Mononuclear cell (primary cell): ENCODE results near the gene PHF3. TPM values are rescaled to one million over a fixed set of nuclear protein-coding genes. Genes with fewer than 3 reads are reported as not detected.
"Not testable (repeated sequence)": the region's sequence is repeated elsewhere in the genome, so short reads cannot be mapped to it uniquely, and the experiment has no call there.

Source experiments
- H3K27me3 ChIP-seq: 2 replicates; pipeline ENCODE4 v1.6.0; 2011; ENCODE audit warnings: low read length, control low read depth; ENCODE audit not compliant: insufficient read depth
- H3K4me1 ChIP-seq: 2 replicates; pipeline ENCODE4 v1.5.1; 2011; ENCODE audit warnings: mild to moderate bottlenecking, low read length, control low read depth; ENCODE audit not compliant: insufficient read depth
- H3K4me3 ChIP-seq: 2 replicates; pipeline ENCODE4 v1.5.1; 2011; ENCODE audit warnings: mild to moderate bottlenecking, low read length, moderate library complexity
- H3K9me3 ChIP-seq: 2 replicates; pipeline ENCODE4 v1.5.1; 2011; ENCODE audit warnings: low read depth, mild to moderate bottlenecking, control low read depth, low read length
- total RNA-seq: library from RNA; depleted of rRNA; stranded (reverse); fragments of >200 nt; gene quantifications from one replicate; pipeline ENCODE4 v1.2.3, GENCODE V29; 2012

The PHF3 gene
- total RNA-seq, 1 donor, result 189 TPM

DNA sequence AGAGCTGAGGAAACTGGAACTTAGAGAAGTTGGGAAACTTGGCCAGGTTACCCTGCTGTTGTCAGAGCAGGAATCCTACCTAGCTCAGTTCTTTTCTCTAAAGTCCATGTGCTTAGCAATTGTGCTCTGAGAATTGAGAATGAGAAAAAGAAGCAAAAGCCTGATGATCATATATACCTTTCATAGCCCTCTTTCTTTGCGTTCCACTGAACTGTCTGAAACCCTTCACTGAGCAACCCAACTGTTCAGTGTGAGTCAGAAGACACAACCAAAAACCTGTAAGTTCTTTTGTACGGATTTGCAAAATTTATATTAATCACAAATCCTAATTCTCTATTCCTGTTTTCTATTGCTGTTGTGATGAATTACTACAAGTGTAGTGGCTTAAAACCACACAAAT is 80.6 kb downstream of the PHF3 start:
- Histone ChIP-seq H3K9me3 (no peaks in the 10 kb centered on the region), H3K27me3 (no peaks in the 10 kb centered on the region), H3K4me3 (no peak overlapping the region), H3K4me1 (no peaks in the 10 kb centered on the region)

GRCh38 chr6:63721181-63721580 is 85.6 kb downstream of the PHF3 start:
- Histone ChIP-seq H3K27me3 (no peaks in the 10 kb centered on the region), H3K4me3 (no peak overlapping the region), H3K4me1 (no peaks in the 10 kb centered on the region), H3K9me3 (no peaks in the 10 kb centered on the region)

- no peaks in the 10 kb centered on the region for H3K27me3 ChIP-seq
- no peaks in the 10 kb centered on the region for H3K4me1 ChIP-seq
- H3K4me3 ChIP-seq, result no peak overlapping the region
- no peaks in the 10 kb centered on the region for H3K9me3 ChIP-seq
These were observed 89.1 kb downstream of the PHF3 start for GRCh38 chr6:63724721-63725120.

DNA sequence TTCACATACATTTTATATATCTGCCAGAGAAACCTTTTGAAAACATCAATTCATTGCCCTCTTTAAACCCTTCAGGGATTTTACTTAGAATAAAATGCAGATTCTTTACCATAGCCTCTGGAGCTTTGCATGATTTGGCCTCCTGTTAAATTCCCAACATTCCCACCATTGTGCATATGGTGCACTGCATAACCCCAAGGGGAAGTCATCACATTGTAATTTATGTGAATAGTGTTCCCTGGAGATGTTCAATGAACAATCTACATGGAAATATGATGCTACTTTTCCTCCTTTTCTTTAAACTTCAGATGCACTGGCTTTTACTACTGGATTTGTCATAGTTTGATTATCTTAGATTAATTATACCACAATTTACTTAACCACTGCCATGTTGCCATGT is 94.7 kb downstream of the PHF3 start:
- Histone ChIP-seq H3K27me3 (no peaks in the 10 kb centered on the region), H3K9me3 (no peaks in the 10 kb centered on the region), H3K4me3 (no peak overlapping the region), H3K4me1 (no peaks in the 10 kb centered on the region)

DNA sequence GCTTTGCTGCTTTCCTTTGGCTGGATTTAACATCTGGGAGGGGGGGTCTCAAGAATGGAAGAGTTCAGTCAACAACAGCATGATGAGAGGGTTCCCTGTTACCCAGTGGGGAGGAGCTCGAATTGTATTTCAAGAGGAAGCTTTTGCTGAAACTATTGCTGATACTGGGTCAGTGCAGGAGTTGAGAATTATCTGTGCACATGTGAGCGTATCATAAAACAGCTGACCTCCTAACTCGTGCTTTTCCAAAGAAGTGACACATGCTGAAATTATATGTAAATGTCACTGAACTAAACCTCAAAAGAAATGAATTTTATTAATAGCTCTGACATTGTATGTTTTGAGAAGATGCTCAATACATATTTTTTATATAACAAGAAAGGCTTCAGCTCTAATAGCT is 96.3 kb downstream of the PHF3 start:
- Histone ChIP-seq H3K4me3 (no peak overlapping the region), H3K9me3 (no peaks in the 10 kb centered on the region), H3K27me3 (no peaks in the 10 kb centered on the region), H3K4me1 (no peaks in the 10 kb centered on the region)

GRCh38 chr6:63732336-63732735 is 96.7 kb downstream of the PHF3 start:
- no peaks in the 10 kb centered on the region for H3K9me3 ChIP-seq
- H3K27me3 ChIP-seq, result no peaks in the 10 kb centered on the region
- no peaks in the 10 kb centered on the region for H3K4me1 ChIP-seq
- no peak overlapping the region for H3K4me3 ChIP-seq

DNA sequence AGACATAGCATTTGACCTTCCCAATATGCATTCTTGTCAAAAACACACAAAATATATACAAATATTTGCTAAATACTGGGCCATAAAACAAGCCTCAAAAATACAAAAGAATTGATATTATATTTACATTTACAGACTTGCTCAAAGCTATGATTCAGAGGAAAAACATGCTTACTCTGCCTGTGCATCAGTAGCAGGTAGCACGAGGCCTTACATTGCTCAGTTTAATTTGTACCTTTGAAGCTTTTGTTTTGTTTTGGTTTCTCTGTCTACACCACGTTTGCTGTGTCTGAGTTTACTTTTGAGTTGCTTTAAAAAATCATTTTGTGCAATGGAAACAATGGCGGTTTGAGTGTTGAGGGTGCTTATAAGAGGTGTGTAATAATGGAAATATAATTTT is 99.3 kb downstream of the PHF3 start:
- H3K27me3 ChIP-seq, result no peaks in the 10 kb centered on the region
- no peak overlapping the region for H3K4me3 ChIP-seq
- no peaks in the 10 kb centered on the region for H3K4me1 ChIP-seq
- H3K9me3 ChIP-seq, result no peaks in the 10 kb centered on the region

GRCh38 chr6:63738190-63738589 is 102.6 kb downstream of the PHF3 start:
- not testable (repeated sequence) for H3K4me3 ChIP-seq, H3K4me1 ChIP-seq, H3K27me3 ChIP-seq, H3K9me3 ChIP-seq

DNA sequence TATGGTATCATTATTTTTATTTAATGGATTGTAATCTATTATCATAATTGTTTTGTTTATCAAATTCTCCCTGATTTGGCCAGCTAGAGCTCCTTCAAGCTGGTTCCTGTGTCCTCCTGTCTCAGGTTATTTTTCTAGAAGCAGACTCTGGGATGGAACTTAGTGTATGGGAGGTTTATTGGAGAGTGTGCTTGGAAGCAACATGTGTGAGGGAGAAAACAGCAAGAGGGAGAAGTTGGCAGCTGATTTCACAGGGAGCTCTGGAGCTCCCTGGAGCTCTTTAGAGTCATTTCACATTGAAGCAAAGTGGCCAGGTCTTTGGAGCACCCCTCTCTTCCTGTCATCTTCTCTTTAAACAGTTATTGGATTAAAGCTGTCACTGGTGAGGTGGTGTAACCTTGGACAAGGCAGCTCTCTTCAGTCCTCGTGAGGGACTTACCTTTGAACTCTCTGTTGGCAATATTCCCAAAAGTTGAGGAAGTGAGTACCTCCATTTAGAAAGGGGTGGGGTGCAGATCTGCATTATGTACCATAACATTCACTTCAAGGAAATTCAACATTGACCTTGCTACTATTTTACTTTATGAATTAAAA is 103.6 kb downstream of the PHF3 start:
- no peak overlapping the region for H3K4me3 ChIP-seq
- no peaks in the 10 kb centered on the region for H3K9me3 ChIP-seq
- H3K27me3 ChIP-seq, result no peaks in the 10 kb centered on the region
- H3K4me1 ChIP-seq, result no peaks in the 10 kb centered on the region

DNA sequence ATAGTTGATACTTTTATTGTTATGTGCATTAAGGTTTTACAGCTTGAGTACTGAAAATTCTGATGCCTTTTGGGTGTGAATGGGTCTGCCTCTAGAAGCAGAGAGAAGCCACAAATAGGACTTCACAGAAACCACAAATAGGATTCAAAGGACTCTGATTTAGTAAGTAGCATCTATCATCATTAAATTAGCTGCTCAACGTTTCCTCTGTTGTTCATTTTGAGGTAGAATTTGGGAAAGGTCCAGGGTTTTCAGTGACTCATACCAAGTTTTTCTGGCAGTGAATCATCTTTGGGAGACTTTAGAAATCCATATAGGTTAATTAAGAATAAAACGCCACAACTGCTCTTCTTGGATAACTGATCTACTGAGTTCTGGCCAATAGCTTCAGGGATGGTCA is 105.1 kb downstream of the PHF3 start:
- H3K4me1 ChIP-seq, result no peaks in the 10 kb centered on the region
- no peaks in the 10 kb centered on the region for H3K9me3 ChIP-seq
- H3K27me3 ChIP-seq, result no peaks in the 10 kb centered on the region
- no peak overlapping the region for H3K4me3 ChIP-seq

- Histone ChIP-seq H3K9me3 (no peaks in the 10 kb centered on the region), H3K4me1 (no peaks in the 10 kb centered on the region), H3K4me3 (no peak overlapping the region), H3K27me3 (no peaks in the 10 kb centered on the region)
These were observed 106.5 kb downstream of the PHF3 start for GRCh38 chr6:63742060-63742459.

DNA sequence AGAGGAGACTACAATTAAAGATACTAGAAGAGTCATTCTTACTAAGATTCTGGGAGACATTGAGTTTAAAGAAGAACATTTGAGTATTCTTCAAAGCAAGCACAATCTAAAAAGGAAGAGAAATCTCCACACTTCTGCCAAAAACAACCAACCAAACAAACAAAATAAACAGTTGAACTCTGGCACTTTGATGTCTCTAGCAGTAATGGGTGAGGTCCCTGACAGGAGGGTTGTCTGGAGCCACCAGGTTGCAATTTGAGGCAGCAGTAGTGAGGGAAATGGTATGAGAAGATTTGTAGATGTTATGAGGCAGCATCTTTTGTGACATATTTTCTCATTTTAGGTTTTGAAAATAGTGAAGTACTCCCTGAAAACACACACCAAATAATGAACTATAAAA is 108.1 kb downstream of the PHF3 start:
- Histone ChIP-seq H3K27me3 (no peaks in the 10 kb centered on the region), H3K4me3 (no peak overlapping the region), H3K4me1 (no peaks in the 10 kb centered on the region), H3K9me3 (no peaks in the 10 kb centered on the region)

GRCh38 chr6:63744810-63745209 is 109.2 kb downstream of the PHF3 start:
- H3K4me3 ChIP-seq, result no peak overlapping the region
- no peaks in the 10 kb centered on the region for H3K9me3 ChIP-seq
- no peaks in the 10 kb centered on the region for H3K27me3 ChIP-seq
- no peaks in the 10 kb centered on the region for H3K4me1 ChIP-seq

- H3K4me1 ChIP-seq, result no peaks in the 10 kb centered on the region
- no peaks in the 10 kb centered on the region for H3K9me3 ChIP-seq
- H3K27me3 ChIP-seq, result no peaks in the 10 kb centered on the region
- no peak overlapping the region for H3K4me3 ChIP-seq
These were observed 110.2 kb downstream of the PHF3 start for GRCh38 chr6:63745784-63746183.

GRCh38 chr6:63750400-63750799 is 114.8 kb downstream of the PHF3 start:
- Histone ChIP-seq H3K4me1 (no peaks in the 10 kb centered on the region), H3K9me3 (no peaks in the 10 kb centered on the region), H3K27me3 (no peaks in the 10 kb centered on the region), H3K4me3 (no peak overlapping the region)

DNA sequence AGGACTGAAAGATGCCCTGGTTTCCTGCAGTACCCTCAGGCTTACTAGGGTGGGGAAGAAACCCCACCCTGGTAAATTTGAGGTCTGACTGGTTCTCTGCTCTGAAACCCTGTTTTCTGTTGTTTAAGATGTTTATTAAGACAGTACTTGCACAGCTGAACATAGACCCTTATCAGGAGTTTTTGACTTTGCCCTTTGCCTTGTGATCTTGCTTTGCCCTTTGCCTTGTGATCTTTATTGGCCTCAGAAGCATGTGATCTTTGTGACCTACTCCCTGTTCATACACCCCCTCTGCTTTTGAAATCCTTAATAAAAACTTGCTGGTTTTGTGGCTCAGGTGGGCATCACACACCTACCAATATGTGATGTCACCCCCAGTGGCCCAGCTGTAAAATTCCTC is 121.7 kb downstream of the PHF3 start:
- not testable (repeated sequence) for H3K4me3 ChIP-seq, H3K27me3 ChIP-seq, H3K9me3 ChIP-seq, H3K4me1 ChIP-seq

GRCh38 chr6:63757826-63758225 is 122.2 kb downstream of the PHF3 start:
- H3K4me1 ChIP-seq, result no peaks in the 10 kb centered on the region
- no peak overlapping the region for H3K4me3 ChIP-seq
- no peaks in the 10 kb centered on the region for H3K27me3 ChIP-seq
- H3K9me3 ChIP-seq, result no peaks in the 10 kb centered on the region
